ENCODE data around the gene RASSF3. TPM values are rescaled to one million over a fixed set of nuclear protein-coding genes. Genes with fewer than 3 reads are reported as not detected.

Gene RASSF3
- total and polyA plus RNA-seq, 2 of the 13 experiments (the other 11 are each of a cell fraction or from before 2014, with no cell fraction given) = 15.5 to 16.0 TPM

DNA sequence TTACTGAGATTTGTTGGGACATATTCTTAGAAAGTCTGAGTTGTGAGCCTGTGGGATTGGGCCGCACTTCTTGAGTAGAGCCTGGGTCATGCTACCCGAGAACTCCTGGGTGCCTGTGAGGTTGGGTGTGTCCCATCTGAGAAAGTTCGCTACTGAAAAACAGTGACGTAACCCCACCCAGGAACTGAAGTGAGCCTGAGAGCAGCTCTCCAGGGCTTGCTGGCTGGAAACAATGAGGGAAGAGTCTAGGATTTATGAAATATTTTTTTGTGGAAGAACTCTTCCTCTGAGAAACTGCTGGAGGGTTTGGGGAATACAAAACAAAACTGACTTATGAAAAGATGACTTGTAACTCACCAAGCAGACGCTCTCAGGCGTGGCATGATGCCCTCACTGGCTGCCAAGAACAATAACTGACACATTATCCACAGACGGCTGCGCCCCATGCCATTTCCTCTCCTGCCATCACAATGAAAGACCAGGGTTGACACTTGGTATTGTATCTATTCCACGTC is 69.2 kb downstream of the RASSF3 start:
- Histone ChIP-seq H3K4me1 (ENCODE audit: insufficient read depth, low read length) (peaks cover 64% of the 10 kb centered on the region), H3K4me2 (ENCODE audit: low read depth, low read length) (no peak overlapping the region), H3K9ac (ENCODE audit: insufficient read depth, low read depth, low read length) (no peak overlapping the region), H3K9me3 (ENCODE audit: low read length) (no peaks in the 10 kb centered on the region), H3K36me3 (replicated peaks in 1 of 2; ENCODE audit: control insufficient read depth in 1 of 2, insufficient read depth in 2 of 2, low read length in 2 of 2) (no peaks in the 10 kb centered on the region), H3K79me2 (ENCODE audit: insufficient read depth, low read length) (peaks cover 23% of the 10 kb centered on the region), H3K27ac (ENCODE audit: extremely low read length, insufficient read depth, low read length) (no peak overlapping the region), H3K4me3 (replicated peaks in 1 of 3; ENCODE audit: insufficient read depth in 1 of 3, low read depth in 2 of 3, low read length in 3 of 3) (no peak overlapping the region), H3K27me3 (ENCODE audit: control insufficient read depth in 1 of 2, insufficient read depth in 2 of 2, low read length in 2 of 2) (no peaks in the 10 kb centered on the region), H2AFZ (ENCODE audit: low read length) (no peak overlapping the region), H4K20me1 (ENCODE audit: insufficient read depth, low read length) (peaks cover 3% of the 10 kb centered on the region; the same call in 1 of the 2 replicates)
- in situ Hi-C loops (cut with HindIII; ENCODE audit: extremely low pct_ligation_motif_present, low pct_unique_long_range_greater_than_20kb) (no loop called here), intact Hi-C loops (cut with micrococcal nuclease; ENCODE audit: unreplicated experiment) (no loop called here)
- ATAC-seq (no peak), DNase-seq (ENCODE audit: low spot score) (no peak), FAIRE-seq (no peak)
- WGBS (ENCODE audit: low lambda C conversion rate) = 98% methylated on average over 9 of the region's 9 CpGs
- no TSS peak for BruUV-seq (replicated peaks)
- ChIA-PET POLR2A (no interaction called here), CTCF (ENCODE audit: low intra/inter-chr PET ratio, low total read pairs) (no interaction called here)
- TF ChIP-seq, protein P1, sequence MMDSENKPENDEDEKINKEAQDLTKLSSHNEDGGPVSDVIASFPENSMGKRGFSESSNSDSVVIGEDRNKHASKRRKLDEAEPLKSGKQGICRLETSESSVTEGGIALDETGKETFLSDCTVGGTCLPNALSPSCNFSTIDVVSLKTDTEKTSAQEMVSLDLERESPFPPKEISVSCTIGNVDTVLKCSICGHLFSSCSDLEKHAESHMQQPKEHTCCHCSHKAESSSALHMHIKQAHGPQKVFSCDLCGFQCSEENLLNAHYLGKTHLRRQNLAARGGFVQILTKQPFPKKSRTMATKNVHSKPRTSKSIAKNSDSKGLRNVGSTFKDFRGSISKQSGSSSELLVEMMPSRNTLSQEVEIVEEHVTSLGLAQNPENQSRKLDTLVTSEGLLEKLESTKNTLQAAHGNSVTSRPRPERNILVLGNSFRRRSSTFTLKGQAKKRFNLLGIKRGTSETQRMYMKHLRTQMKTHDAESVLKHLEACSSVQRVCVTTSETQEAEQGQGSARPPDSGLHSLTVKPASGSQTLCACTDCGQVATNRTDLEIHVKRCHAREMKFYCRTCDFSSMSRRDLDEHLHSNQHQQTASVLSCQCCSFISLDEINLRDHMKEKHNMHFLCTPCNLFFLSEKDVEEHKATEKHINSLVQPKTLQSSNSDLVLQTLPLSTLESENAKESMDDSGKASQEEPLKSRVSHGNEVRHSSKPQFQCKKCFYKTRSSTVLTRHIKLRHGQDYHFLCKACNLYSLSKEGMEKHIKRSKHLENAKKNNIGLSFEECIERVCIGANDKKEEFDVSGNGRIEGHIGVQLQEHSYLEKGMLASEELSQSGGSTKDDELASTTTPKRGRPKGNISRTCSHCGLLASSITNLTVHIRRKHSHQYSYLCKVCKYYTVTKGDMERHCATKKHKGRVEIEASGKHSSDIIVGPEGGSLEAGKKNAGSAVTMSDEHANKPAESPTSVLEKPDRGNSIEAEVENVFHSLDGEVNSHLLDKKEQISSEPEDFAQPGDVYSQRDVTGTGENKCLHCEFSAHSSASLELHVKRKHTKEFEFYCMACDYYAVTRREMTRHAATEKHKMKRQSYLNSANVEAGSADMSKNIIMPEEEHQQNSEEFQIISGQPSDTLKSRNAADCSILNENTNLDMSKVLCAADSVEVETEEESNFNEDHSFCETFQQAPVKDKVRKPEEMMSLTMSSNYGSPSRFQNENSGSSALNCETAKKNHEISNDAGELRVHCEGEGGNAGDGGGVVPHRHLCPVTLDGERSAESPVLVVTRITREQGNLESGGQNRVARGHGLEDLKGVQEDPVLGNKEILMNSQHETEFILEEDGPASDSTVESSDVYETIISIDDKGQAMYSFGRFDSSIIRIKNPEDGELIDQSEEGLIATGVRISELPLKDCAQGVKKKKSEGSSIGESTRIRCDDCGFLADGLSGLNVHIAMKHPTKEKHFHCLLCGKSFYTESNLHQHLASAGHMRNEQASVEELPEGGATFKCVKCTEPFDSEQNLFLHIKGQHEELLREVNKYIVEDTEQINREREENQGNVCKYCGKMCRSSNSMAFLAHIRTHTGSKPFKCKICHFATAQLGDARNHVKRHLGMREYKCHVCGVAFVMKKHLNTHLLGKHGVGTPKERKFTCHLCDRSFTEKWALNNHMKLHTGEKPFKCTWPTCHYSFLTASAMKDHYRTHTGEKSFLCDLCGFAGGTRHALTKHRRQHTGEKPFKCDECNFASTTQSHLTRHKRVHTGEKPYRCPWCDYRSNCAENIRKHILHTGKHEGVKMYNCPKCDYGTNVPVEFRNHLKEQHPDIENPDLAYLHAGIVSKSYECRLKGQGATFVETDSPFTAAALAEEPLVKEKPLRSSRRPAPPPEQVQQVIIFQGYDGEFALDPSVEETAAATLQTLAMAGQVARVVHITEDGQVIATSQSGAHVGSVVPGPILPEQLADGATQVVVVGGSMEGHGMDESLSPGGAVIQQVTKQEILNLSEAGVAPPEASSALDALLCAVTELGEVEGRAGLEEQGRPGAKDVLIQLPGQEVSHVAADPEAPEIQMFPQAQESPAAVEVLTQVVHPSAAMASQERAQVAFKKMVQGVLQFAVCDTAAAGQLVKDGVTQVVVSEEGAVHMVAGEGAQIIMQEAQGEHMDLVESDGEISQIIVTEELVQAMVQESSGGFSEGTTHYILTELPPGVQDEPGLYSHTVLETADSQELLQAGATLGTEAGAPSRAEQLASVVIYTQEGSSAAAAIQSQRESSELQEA (CRISPR knock-in tag; IDR thresholded peaks at IDR 0.05; ENCODE audit: not compliant biosample characterization) = no peak
- TF ChIP-seq ZFP82 (CRISPR knock-in tag; IDR thresholded peaks at IDR 0.05; ENCODE audit: borderline replicate concordance) (no peak), SYNCRIP (IDR thresholded peaks at IDR 0.05; ENCODE audit: insufficient read depth, low read depth, low read length) (no peak), SETDB1 (CRISPR knock-in tag; IDR thresholded peaks at IDR 0.05; ENCODE audit: borderline replicate concordance) (no peak), FOXK1 (CRISPR knock-in tag; IDR thresholded peaks at IDR 0.05; ENCODE audit: borderline replicate concordance, low read depth) (no peak), ZNF670 (CRISPR knock-in tag; IDR thresholded peaks at IDR 0.05; ENCODE audit: borderline replicate concordance) (no peak), SP1 (IDR thresholded peaks at IDR 0.05) (no peak), SP1 (CRISPR knock-in tag; IDR thresholded peaks at IDR 0.05) (no peak), SMAD9 (CRISPR knock-in tag; IDR thresholded peaks at IDR 0.05) (no peak), ZMAT3 (CRISPR knock-in tag; conservative IDR thresholded peaks at IDR 0.05) (no peak), SIN3B (IDR thresholded peaks at IDR 0.05; ENCODE audit: low read length) (no peak), PHF20 (CRISPR knock-in tag; IDR thresholded peaks at IDR 0.05) (no peak), PCBP1 (IDR thresholded peaks at IDR 0.05; ENCODE audit: borderline replicate concordance, low read depth, low read length) (no peak), SMAD3 (CRISPR knock-in tag; IDR thresholded peaks at IDR 0.05) (no peak), PPARG (CRISPR knock-in tag; conservative IDR thresholded peaks at IDR 0.05) (no peak), ZBTB3 (CRISPR knock-in tag; IDR thresholded peaks at IDR 0.05; ENCODE audit: borderline replicate concordance, low read depth) (no peak)
- TF ChIP-seq, protein P2, sequence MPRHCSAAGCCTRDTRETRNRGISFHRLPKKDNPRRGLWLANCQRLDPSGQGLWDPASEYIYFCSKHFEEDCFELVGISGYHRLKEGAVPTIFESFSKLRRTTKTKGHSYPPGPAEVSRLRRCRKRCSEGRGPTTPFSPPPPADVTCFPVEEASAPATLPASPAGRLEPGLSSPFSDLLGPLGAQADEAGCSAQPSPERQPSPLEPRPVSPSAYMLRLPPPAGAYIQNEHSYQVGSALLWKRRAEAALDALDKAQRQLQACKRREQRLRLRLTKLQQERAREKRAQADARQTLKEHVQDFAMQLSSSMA (CRISPR knock-in tag; IDR thresholded peaks at IDR 0.05) = no peak

Data from HepG2 (cell line).